Uterus (tissue), 4 donors: ENCODE results near the gene OR2T4. TPM values are rescaled to one million over a fixed set of nuclear protein-coding genes. Genes with fewer than 3 reads are reported as not detected.

Experiments
- DNase-seq, 2 donors: peaks; one replicate each; pipeline ENCODE4 v3.0.0-alpha.2; 2019 to 2020
- H3K27ac ChIP-seq, 2 donors: fragments of 200-600 bp; sonication (generic); 1 replicate in 1 of 2; 2 replicates in 1 of 2; pipeline ENCODE4 v1.5.1; 2016 to 2018
- H3K27me3 ChIP-seq, 2 donors: fragments of 200-600 bp; sonication (generic); one replicate each; pipeline ENCODE4 v1.5.1; 2018 to 2019; ENCODE audit warnings: control low read depth in 1 of 2
- H3K36me3 ChIP-seq, 2 donors: fragments of 200-600 bp; sonication (generic); one replicate each; pipeline ENCODE4 v1.5.1; 2019; ENCODE audit warnings: control low read depth in 1 of 2
- H3K4me1 ChIP-seq, 2 donors: fragments of 200-600 bp; sonication (generic); one replicate each; pipeline ENCODE4 v1.5.1; 2018 to 2019; ENCODE audit warnings: control low read depth in 1 of 2
- H3K4me3 ChIP-seq, 2 donors: fragments of 200-600 bp; sonication (generic); 1 replicate in 1 of 2; 2 replicates in 1 of 2; pipeline ENCODE4 v1.5.1; 2018 to 2019; ENCODE audit warnings: mild to moderate bottlenecking in 1 of 2
- H3K9me3 ChIP-seq, 2 donors: fragments of 200-600 bp; sonication (generic); one replicate each; pipeline ENCODE4 v1.5.1; 2019; ENCODE audit warnings: control low read depth in 1 of 2
- POLR2A ChIP-seq, 2 donors: fragments of 450-650 bp; IDR thresholded peaks; one replicate each; pipeline ENCODE4 v1.6.1; 2016; ENCODE audit warnings: antibody characterized with exemption in 2 of 2, mild to moderate bottlenecking in 1 of 2, moderate library complexity in 1 of 2
- intact Hi-C: fragments of 100-400 bp; cut with DNase I; formaldehyde crosslinking; loops from one replicate; pipeline ENCODE4 v1.15.1; 2023; ENCODE audit warnings: low total_unique reads
- total RNA-seq, 4 donors: library from RNA; depleted of rRNA in 3 of 4; stranded (reverse); fragments of >200 nt in 3 of 4; gene quantifications; one replicate each; pipeline versions ENCODE4 v1.1.0 to v1.2.4, GENCODE V29; 2014 to 2023
- TF ChIP-seq, protein P1 (sequence below), 4 experiments: fragments of 200-600 bp in 2 of 4; fragments of 450-650 bp in 2 of 4; sonication (generic) in 2 of 4; IDR thresholded peaks; one replicate each; pipeline ENCODE4 v1.5.1; 2016 to 2019; ENCODE audit warnings: antibody characterized with exemption in 4 of 4, mild to moderate bottlenecking in 2 of 4, moderate library complexity in 1 of 4
- donor health status: DM: yes; HTN: yes; CAD: no.

Gene OR2T4
- total RNA-seq, 4 donors from 2014 or later: not detected

DNA sequence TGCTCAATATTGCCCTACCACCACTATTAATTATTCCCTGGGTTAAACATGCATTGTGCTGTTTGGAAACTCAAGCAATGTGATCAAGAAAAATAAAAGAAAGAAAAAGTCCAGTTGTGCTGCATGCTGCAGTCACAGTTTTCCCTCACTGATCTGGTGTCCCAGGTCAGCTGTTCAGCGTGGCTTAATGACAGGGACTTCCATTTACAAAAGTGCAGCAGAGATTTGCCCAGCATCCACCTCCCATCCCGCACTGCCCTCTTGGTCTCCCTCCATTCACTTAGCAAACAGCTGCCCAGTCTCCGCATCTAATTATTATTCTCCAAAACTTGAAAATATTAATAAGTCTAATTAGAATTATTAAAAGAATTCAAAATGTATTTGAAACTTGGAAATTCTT is 2.0 kb upstream of the OR2T4 start:
- Histone ChIP-seq H3K27ac (no peak overlapping the region), H3K4me1 (no peaks in the 10 kb centered on the region), H3K4me3 (no peak overlapping the region), H3K27me3 (no peaks in the 10 kb centered on the region), H3K9me3 (no peaks in the 10 kb centered on the region), H3K36me3 (no peaks in the 10 kb centered on the region)
- TF ChIP-seq, protein P1, sequence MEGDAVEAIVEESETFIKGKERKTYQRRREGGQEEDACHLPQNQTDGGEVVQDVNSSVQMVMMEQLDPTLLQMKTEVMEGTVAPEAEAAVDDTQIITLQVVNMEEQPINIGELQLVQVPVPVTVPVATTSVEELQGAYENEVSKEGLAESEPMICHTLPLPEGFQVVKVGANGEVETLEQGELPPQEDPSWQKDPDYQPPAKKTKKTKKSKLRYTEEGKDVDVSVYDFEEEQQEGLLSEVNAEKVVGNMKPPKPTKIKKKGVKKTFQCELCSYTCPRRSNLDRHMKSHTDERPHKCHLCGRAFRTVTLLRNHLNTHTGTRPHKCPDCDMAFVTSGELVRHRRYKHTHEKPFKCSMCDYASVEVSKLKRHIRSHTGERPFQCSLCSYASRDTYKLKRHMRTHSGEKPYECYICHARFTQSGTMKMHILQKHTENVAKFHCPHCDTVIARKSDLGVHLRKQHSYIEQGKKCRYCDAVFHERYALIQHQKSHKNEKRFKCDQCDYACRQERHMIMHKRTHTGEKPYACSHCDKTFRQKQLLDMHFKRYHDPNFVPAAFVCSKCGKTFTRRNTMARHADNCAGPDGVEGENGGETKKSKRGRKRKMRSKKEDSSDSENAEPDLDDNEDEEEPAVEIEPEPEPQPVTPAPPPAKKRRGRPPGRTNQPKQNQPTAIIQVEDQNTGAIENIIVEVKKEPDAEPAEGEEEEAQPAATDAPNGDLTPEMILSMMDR (IDR thresholded peaks at IDR 0.05): no peak
- no peak for TF ChIP-seq POLR2A (IDR thresholded peaks at IDR 0.05)
- DNase-seq: no peak
- intact Hi-C loops: no loop called here

DNA sequence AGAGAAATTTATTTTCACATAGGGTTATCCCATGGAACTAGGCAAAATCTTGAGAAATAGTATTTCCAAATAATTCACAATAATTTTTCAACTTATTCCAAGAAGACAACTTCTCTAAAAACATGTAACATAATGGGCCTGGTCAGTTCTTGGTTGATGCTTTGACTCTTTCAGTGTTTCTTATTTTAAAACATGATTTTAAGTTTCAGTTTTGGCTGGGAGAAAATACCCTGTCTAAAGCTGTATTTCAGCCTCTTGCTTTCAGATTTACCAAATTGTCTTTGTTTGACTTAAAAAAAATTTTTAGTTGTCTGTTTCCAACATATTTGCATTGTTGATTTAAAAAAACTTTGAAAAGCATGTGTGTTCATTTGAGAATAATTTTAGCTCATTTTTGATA is 5.1 kb downstream of the OR2T4 start:
- Histone ChIP-seq H3K4me3 (no peak overlapping the region), H3K4me1 (no peaks in the 10 kb centered on the region), H3K36me3 (no peaks in the 10 kb centered on the region), H3K27me3 (no peaks in the 10 kb centered on the region), H3K27ac (no peak overlapping the region), H3K9me3 (no peaks in the 10 kb centered on the region)
- TF ChIP-seq, protein P1 (IDR thresholded peaks at IDR 0.05): no peak
- TF ChIP-seq POLR2A (IDR thresholded peaks at IDR 0.05): no peak
- DNase-seq: no peak
- intact Hi-C loops: no loop called here

DNA sequence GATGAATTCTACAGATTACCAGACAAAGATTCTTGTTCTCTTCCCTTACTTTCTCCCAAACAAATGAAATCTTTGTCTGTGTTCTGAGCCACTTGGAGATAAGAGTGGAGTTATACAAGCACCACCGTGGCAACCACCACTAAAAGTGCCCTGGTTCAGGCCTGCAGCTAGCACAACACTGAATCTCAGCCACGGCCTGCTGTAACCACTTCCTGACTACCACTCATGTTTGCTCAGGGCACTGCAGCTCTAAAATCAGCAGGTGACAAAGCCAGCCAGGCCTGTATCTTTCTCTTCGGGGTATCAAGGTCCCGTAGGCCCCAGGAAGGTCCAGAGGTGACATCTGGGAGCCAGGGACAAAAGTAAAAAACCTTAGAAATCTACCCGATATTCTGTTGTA is 10.9 kb downstream of the OR2T4 start:
- H3K36me3 ChIP-seq: no peaks in the 10 kb centered on the region
- no peaks in the 10 kb centered on the region for H3K27me3 ChIP-seq
- intact Hi-C loops: no loop called here
- no peaks in the 10 kb centered on the region for H3K9me3 ChIP-seq
- H3K4me1 ChIP-seq: no peaks in the 10 kb centered on the region
- no peak overlapping the region for H3K4me3 ChIP-seq
- DNase-seq: no peak
- no peak overlapping the region for H3K27ac ChIP-seq
- no peak for TF ChIP-seq POLR2A (IDR thresholded peaks at IDR 0.05)
- TF ChIP-seq, protein P1 (IDR thresholded peaks at IDR 0.05): no peak

DNA sequence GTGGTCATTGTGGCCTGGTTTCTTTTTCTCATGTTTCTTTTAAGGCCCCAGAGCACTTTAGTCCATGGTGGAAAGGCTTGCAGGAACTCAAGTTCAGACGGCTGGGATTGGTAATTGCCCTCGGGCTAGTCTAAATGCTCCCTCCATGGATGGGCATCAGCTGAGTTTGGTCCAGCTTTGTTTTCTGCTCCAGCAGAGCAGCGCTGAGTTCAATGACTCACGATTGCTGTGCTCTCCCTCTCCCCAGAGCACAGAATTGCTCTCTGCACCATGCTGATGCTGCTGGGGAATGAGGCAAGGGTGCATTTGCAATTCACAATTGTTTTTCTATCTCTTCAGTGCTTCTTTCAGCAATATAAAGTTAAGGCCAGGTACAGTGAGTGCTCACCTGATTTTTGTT is 12.3 kb downstream of the OR2T4 start:
- Histone ChIP-seq H3K4me1 (no peaks in the 10 kb centered on the region), H3K36me3 (no peaks in the 10 kb centered on the region), H3K4me3 (no peak overlapping the region), H3K27me3 (no peaks in the 10 kb centered on the region), H3K9me3 (no peaks in the 10 kb centered on the region), H3K27ac (no peak overlapping the region)
- TF ChIP-seq, protein P1 (IDR thresholded peaks at IDR 0.05): no peak
- no peak for TF ChIP-seq POLR2A (IDR thresholded peaks at IDR 0.05)
- intact Hi-C loops: no loop called here
- no peak for DNase-seq

DNA sequence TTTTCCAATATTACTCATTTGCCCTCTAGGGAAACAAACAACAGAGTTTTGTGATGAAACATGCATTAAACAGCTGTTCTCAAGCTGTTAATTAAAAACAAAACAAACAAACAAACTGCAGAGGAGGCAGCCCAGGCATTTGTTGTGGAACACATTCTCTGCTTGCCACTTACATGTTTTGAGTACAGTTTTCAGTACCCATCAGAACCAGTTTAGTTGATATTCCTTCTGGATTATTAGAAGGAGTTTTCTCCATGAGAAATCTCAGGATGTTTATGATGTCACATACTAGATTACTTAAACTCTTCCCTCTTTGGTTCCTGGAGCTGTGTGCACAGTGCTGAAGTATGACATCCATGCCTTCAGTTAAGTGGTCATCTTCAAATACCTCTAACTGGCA is 14.0 kb downstream of the OR2T4 start, which contains the start of gene OR2T6:
TSS of gene OR2T6 (plus strand) at position 301 of the 400 bp plus-strand sequence. CDS start 11,863 bp downstream, outside the sequence.
- no peak for DNase-seq
- no peaks in the 10 kb centered on the region for H3K4me1 ChIP-seq
- no peak within 1 kb of the TSS for H3K4me3 ChIP-seq
- no peaks in the 10 kb centered on the region for H3K9me3 ChIP-seq
- no peaks in the 10 kb centered on the region for H3K27me3 ChIP-seq
- TF ChIP-seq, protein P1 (IDR thresholded peaks at IDR 0.05): no peak
- no peak for TF ChIP-seq POLR2A (IDR thresholded peaks at IDR 0.05)
- intact Hi-C loops: no loop called here
- no peaks in the 10 kb centered on the region for H3K36me3 ChIP-seq
- H3K27ac ChIP-seq: no peak within 1 kb of the TSS
